OCI-LY7 (cell line): Measurements from ENCODE around the gene RFX3. TPM values are rescaled to one million over a fixed set of nuclear protein-coding genes. Genes with fewer than 3 reads are reported as not detected.

ENCODE experiments used
- BruUV-seq: library from RNA; stranded (reverse); fragments of 400-500 nt; replicated peaks from 2 replicates; lab custom pipeline; 2021; lab: Mats Ljungman, UMichigan
- CTCF ChIA-PET: fragments of 300-600 bp; sonication (Branson Sonifier 250); formaldehyde crosslinking; loops from one replicate; lab custom pipeline; 2022; ENCODE audit warnings: antibody characterized with exemption; ENCODE audit not compliant: unreplicated experiment; lab: Charles Lee
- POLR2A ChIA-PET: fragments of 300-600 bp; sonication (Branson Sonifier 250); formaldehyde crosslinking; loops from one replicate; lab custom pipeline; 2022; ENCODE audit warnings: antibody characterized with exemption; lab: Charles Lee
- DNase-seq: peaks from one replicate; pipeline ENCODE4 v3.0.0-alpha.2; 2015; ENCODE audit warnings: low spot score
- H2AFZ ChIP-seq: fragments of 200-600 bp; sonication (generic), shearing (Covaris generic); 2 replicates; pipeline ENCODE4 v1.6.1; 2014; ENCODE audit warnings: mild to moderate bottlenecking, antibody characterized with exemption, low read length, moderate library complexity
- H3K27ac ChIP-seq: fragments of 200-600 bp; sonication (generic); 2 replicates; pipeline ENCODE4 v1.5.1; 2014; ENCODE audit warnings: mixed run types, low read depth, mild to moderate bottlenecking, moderate library complexity, low read length, inconsistent platforms; ENCODE audit not compliant: poor library complexity, severe bottlenecking
- H3K36me3 ChIP-seq: fragments of 200-600 bp; sonication (generic); 2 replicates; pipeline ENCODE4 v1.6.1; 2014; ENCODE audit warnings: mild to moderate bottlenecking, antibody characterized with exemption, low read length, moderate library complexity, mixed read lengths; ENCODE audit not compliant: insufficient read depth
- H3K4me1 ChIP-seq: fragments of 200-600 bp; sonication (generic); 2 replicates; pipeline ENCODE4 v1.5.1; 2014; ENCODE audit warnings: mild to moderate bottlenecking, low read length; ENCODE audit not compliant: insufficient read depth, poor library complexity, severe bottlenecking
- H3K4me2 ChIP-seq: fragments of 200-600 bp; sonication (generic); 2 replicates; pipeline ENCODE4 v1.6.1; 2014; ENCODE audit warnings: mild to moderate bottlenecking, low read length
- H3K4me3 ChIP-seq: fragments of 200-600 bp; sonication (generic); 2 replicates; pipeline ENCODE4 v1.5.1; 2014; ENCODE audit warnings: mild to moderate bottlenecking, low read depth, low read length; ENCODE audit not compliant: poor library complexity, severe bottlenecking
- H3K79me2 ChIP-seq: fragments of 200-600 bp; sonication (generic); 2 replicates; pipeline ENCODE4 v1.6.1; 2016; ENCODE audit warnings: low read depth, mild to moderate bottlenecking, low read length, moderate library complexity, mixed read lengths; ENCODE audit not compliant: insufficient read depth
- H3K9me2 ChIP-seq: fragments of 200-600 bp; sonication (generic); 2 replicates; pipeline ENCODE4 v1.6.1; 2016; ENCODE audit warnings: mild to moderate bottlenecking, low read length, mixed read lengths; ENCODE audit not compliant: insufficient read depth
- H3K9me3 ChIP-seq: fragments of 200-600 bp; sonication (generic); 2 replicates; pipeline ENCODE4 v1.6.1; 2014; ENCODE audit warnings: mild to moderate bottlenecking, mixed run types, low read length, mixed read lengths
- H4K20me1 ChIP-seq: fragments of 200-600 bp; sonication (generic); 2 replicates; pipeline ENCODE4 v1.6.1; 2014; ENCODE audit warnings: mild to moderate bottlenecking, antibody characterized with exemption, low read length, moderate library complexity, mixed read lengths; ENCODE audit not compliant: insufficient read depth
- EZH2phosphoT487 ChIP-seq: fragments of 200-600 bp; sonication (generic); IDR thresholded peaks from 2 replicates; pipeline ENCODE4 v1.6.1; 2018; ENCODE audit warnings: low read depth, borderline replicate concordance, mild to moderate bottlenecking, mixed run types, antibody characterized with exemption, low read length, moderate library complexity, mixed read lengths
- intact Hi-C: fragments of 100-400 bp; cut with micrococcal nuclease; formaldehyde crosslinking; loops from one replicate; pipeline ENCODE4 v1.10.0; 2022; ENCODE audit not compliant: unreplicated experiment
- total RNA-seq, 2 experiments: library from RNA; depleted of rRNA in 1 of 2; stranded (reverse); fragments of >200 nt in 1 of 2; shearing (Covaris generic) in 1 of 2; gene quantifications; 2 replicates each; pipeline ENCODE4 v1.2.3, GENCODE V29; 2014 to 2022
- TF ChIP-seq, protein P1 (sequence below): fragments of 200-600 bp; sonication (generic); conservative IDR thresholded peaks from 2 replicates; pipeline ENCODE4 v1.5.1; 2014; ENCODE audit warnings: mild to moderate bottlenecking, antibody characterized with exemption, low read length, moderate library complexity, mixed read lengths

RFX3 gene
- total RNA-seq, 2 experiments from 2014 or later, result 6.9 to 18.1 TPM

DNA sequence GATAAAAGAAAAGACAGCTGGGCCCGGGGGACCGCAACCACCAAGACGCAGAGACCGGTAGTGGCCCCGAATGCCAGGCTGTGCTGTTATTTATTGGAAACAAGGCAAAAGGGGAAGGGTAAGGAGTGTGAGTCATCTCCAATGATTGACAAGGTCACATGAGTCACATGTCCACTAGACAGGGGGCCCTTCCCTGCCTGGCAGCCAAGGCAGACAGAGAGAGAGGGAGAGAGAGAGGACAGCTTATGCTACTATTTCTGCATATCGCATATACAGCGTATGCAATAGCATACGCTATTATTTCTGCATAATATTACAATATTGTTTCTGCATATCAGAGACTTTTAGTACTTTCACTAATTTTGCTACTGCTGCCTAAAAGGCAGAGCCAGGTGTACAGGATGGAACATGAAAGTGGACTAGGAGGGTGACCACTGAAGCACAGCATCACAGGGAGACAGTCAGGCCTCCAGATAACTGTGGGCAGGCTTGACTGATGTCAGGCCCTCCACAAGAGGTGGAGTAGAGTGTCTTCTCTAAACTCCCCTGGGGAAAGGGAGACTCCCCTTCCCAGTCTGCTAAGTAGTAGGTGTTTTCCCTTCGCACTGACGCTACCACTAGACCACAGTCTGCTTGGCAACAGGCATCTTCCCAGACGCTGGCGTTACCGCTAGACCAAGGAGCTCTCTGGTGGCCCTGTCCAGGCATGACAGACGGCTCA, 50.3 kb downstream of the RFX3 start:
- H3K9me2 ChIP-seq, result no peaks in the 10 kb centered on the region
- ChIA-PET CTCF (no interaction called here), POLR2A (interaction anchor here (0.6 to 1.1 kb wide), 4 partner anchors 21 to 52 kb away, joined by 3 to 9 read pairs (median 4); no protein-coding TSS in a partner anchor)
- H4K20me1 ChIP-seq, result no peaks in the 10 kb centered on the region
- no peak for TF ChIP-seq EZH2phosphoT487
- TF ChIP-seq, protein P1, sequence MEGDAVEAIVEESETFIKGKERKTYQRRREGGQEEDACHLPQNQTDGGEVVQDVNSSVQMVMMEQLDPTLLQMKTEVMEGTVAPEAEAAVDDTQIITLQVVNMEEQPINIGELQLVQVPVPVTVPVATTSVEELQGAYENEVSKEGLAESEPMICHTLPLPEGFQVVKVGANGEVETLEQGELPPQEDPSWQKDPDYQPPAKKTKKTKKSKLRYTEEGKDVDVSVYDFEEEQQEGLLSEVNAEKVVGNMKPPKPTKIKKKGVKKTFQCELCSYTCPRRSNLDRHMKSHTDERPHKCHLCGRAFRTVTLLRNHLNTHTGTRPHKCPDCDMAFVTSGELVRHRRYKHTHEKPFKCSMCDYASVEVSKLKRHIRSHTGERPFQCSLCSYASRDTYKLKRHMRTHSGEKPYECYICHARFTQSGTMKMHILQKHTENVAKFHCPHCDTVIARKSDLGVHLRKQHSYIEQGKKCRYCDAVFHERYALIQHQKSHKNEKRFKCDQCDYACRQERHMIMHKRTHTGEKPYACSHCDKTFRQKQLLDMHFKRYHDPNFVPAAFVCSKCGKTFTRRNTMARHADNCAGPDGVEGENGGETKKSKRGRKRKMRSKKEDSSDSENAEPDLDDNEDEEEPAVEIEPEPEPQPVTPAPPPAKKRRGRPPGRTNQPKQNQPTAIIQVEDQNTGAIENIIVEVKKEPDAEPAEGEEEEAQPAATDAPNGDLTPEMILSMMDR, result no peak
- H3K9me3 ChIP-seq, result peaks cover 11% of the 10 kb centered on the region; the same call in 1 of the 2 replicates
- no TSS peak for BruUV-seq
- H3K36me3 ChIP-seq, result peaks cover 26% of the 10 kb centered on the region
- no peak overlapping the region for H3K27ac ChIP-seq
- H3K4me2 ChIP-seq, result no peak overlapping the region
- H3K4me1 ChIP-seq, result peaks cover 67% of the 10 kb centered on the region
- DNase-seq, result no peak
- intact Hi-C loops, result no loop called here
- H3K4me3 ChIP-seq, result no peak overlapping the region
- no peak overlapping the region for H2AFZ ChIP-seq
- H3K79me2 ChIP-seq, result no peaks in the 10 kb centered on the region

DNA sequence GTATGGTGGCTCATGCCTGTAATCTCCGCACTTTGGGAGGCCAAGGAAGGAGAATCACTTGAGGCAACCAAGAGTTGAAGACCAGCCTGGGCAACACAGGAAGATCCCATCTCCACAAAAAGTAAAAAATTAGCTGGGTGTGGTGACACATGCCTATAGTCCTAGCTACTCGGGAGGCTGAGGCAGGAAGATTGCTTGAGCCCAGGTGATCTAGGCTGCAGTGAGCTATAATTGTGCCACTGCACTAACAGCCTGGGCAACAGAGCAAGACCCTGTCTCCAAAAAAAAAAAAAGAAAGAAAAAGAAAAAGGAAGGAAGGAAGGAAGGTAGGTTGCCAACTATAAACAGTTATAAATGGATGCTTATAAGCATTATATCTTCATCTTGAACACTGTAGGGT, 51.0 kb downstream of the RFX3 start:
- no peaks in the 10 kb centered on the region for H3K9me2 ChIP-seq
- H3K27ac ChIP-seq, result no peak overlapping the region
- CTCF ChIA-PET, result no interaction called here
- no peaks in the 10 kb centered on the region for H3K79me2 ChIP-seq
- intact Hi-C loops, result no loop called here
- POLR2A ChIA-PET, result interaction anchor here (0.6 to 1.1 kb wide), 4 partner anchors 14 to 269 kb away, joined by 3 to 6 read pairs (median 3); no protein-coding TSS in a partner anchor
- peaks cover 21% of the 10 kb centered on the region for H3K36me3 ChIP-seq
- TF ChIP-seq, protein P1, result no peak
- TF ChIP-seq EZH2phosphoT487, result no peak
- H4K20me1 ChIP-seq, result no peaks in the 10 kb centered on the region
- no peak overlapping the region for H3K4me3 ChIP-seq
- H3K4me1 ChIP-seq, result peaks cover 61% of the 10 kb centered on the region
- no peak for DNase-seq
- no peak overlapping the region for H2AFZ ChIP-seq
- BruUV-seq, result no TSS peak
- H3K4me2 ChIP-seq, result no peak overlapping the region
- peaks cover 11% of the 10 kb centered on the region; the same call in 1 of the 2 replicates for H3K9me3 ChIP-seq

DNA sequence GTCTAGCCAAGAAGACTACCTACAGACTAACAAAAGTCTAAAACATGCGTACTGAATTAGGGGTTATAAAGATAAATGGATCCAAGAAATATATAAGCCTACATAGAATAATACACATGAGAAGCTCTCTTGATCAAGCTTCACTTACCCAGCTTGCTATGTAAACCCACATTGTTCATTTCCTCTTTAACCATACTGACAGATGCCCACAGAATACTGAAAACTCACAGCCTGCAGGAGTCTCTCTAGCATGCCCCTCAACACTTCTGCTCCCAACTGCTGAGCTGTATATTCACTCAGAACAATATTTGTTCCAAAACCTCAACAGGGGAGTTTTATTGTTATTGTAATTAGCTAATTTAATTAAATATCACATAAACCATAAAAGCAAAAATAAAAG, 52.4 kb downstream of the RFX3 start:
- no peaks in the 10 kb centered on the region for H3K79me2 ChIP-seq
- H3K9me3 ChIP-seq, result peaks cover 11% of the 10 kb centered on the region; the same call in 1 of the 2 replicates
- POLR2A ChIA-PET, result interaction anchor here (0.5 to 2.9 kb wide), 9 partner anchors 27 to 502 kb away, joined by 3 to 16 read pairs (median 3); partner anchors contain the start of gene RFX3
- TF ChIP-seq, protein P1, result 0 out of 2 replicates have a peak, but pooled peaks have one; percentile 15
- no peak for TF ChIP-seq EZH2phosphoT487
- H3K27ac ChIP-seq, result no peak overlapping the region
- CTCF ChIA-PET, result interaction anchor here (0.8 kb wide), 1 partner anchor 54 kb away, joined by 3 read pairs; no protein-coding TSS in a partner anchor
- peak; percentile 48 for DNase-seq
- no peak overlapping the region for H3K4me3 ChIP-seq
- H3K4me1 ChIP-seq, result peaks cover 47% of the 10 kb centered on the region
- no peak overlapping the region for H2AFZ ChIP-seq
- H3K36me3 ChIP-seq, result peaks cover 21% of the 10 kb centered on the region
- no peaks in the 10 kb centered on the region for H4K20me1 ChIP-seq
- intact Hi-C loops, result no loop called here
- H3K4me2 ChIP-seq, result no peak overlapping the region
- no peaks in the 10 kb centered on the region for H3K9me2 ChIP-seq
- no TSS peak for BruUV-seq
